ENCODE measurements around the gene IL10RA. TPM values are rescaled to one million over a fixed set of nuclear protein-coding genes. Genes with fewer than 3 reads are reported as not detected.

The IL10RA gene
- total RNA-seq, 1 donor from 2014 or later: 5.0 TPM

- no peaks in the 10 kb centered on the region for H3K4me1 ChIP-seq
- intact Hi-C loops (cut with micrococcal nuclease): no loop called here
- H3K9me3 ChIP-seq (replicated peaks): peaks cover 27% of the 10 kb centered on the region
- H3K4me3 ChIP-seq: no peak overlapping the region
- no peaks in the 10 kb centered on the region for H3K36me3 ChIP-seq
- TF ChIP-seq CTCF (IDR thresholded peaks at IDR 0.05; ENCODE audit: borderline replicate concordance): no peak
- no peak for DNase-seq
- H3K27me3 ChIP-seq (ENCODE audit: low read depth): peaks cover 24% of the 10 kb centered on the region
- no peak overlapping the region for H3K27ac ChIP-seq (replicated peaks)
Measured at GRCh38 chr11:118021146-118021545, 35.0 kb downstream of the IL10RA start.

- no peak for TF ChIP-seq CTCF (IDR thresholded peaks at IDR 0.05; ENCODE audit: borderline replicate concordance)
- no peak for DNase-seq
- H3K4me3 ChIP-seq: no peak overlapping the region
Measured at GRCh38 chr11:118027694-118028093, 41.5 kb downstream of the IL10RA start.

GRCh38 chr11:118028626-118029025 lies 42.4 kb downstream of the IL10RA start:
- Histone ChIP-seq H3K4me3 (no peak overlapping the region), H3K36me3 (no peaks in the 10 kb centered on the region), H3K27ac (replicated peaks) (no peak overlapping the region), H3K4me1 (no peaks in the 10 kb centered on the region), H3K9me3 (replicated peaks) (peaks cover 8% of the 10 kb centered on the region), H3K27me3 (ENCODE audit: low read depth) (peaks cover 24% of the 10 kb centered on the region)
- intact Hi-C loops (cut with micrococcal nuclease): no loop called here
- TF ChIP-seq CTCF (IDR thresholded peaks at IDR 0.05; ENCODE audit: borderline replicate concordance): no peak
- no peak for DNase-seq

More at GRCh38 chr11:118027694-118028093, 41.5 kb downstream of the IL10RA start:
- Histone ChIP-seq H3K4me1 (no peaks in the 10 kb centered on the region), H3K27ac (replicated peaks) (no peak overlapping the region), H3K36me3 (no peaks in the 10 kb centered on the region), H3K9me3 (replicated peaks) (peaks cover 8% of the 10 kb centered on the region), H3K27me3 (ENCODE audit: low read depth) (peaks cover 24% of the 10 kb centered on the region)
- intact Hi-C loops (cut with micrococcal nuclease): no loop called here

- TF ChIP-seq CTCF (IDR thresholded peaks at IDR 0.05; ENCODE audit: borderline replicate concordance): no peak
- Histone ChIP-seq H3K4me1 (no peaks in the 10 kb centered on the region), H3K36me3 (no peaks in the 10 kb centered on the region), H3K9me3 (replicated peaks) (no peaks in the 10 kb centered on the region), H3K27ac (replicated peaks) (no peak overlapping the region), H3K4me3 (no peak overlapping the region), H3K27me3 (ENCODE audit: low read depth) (peaks cover 15% of the 10 kb centered on the region)
- intact Hi-C loops (cut with micrococcal nuclease): no loop called here
- DNase-seq: no peak
Measured at GRCh38 chr11:118033443-118033842, 47.2 kb downstream of the IL10RA start.

GRCh38 chr11:118042141-118042540 lies 55.9 kb downstream of the IL10RA start:
- intact Hi-C loops (cut with micrococcal nuclease): no loop called here
- Histone ChIP-seq H3K27me3 (ENCODE audit: low read depth) (peaks cover 15% of the 10 kb centered on the region), H3K36me3 (no peaks in the 10 kb centered on the region), H3K4me3 (no peak overlapping the region), H3K9me3 (replicated peaks) (no peaks in the 10 kb centered on the region), H3K27ac (replicated peaks) (no peak overlapping the region), H3K4me1 (peaks cover 6% of the 10 kb centered on the region)
- DNase-seq: no peak
- TF ChIP-seq CTCF (IDR thresholded peaks at IDR 0.05; ENCODE audit: borderline replicate concordance): no peak

GRCh38 chr11:118042796-118043195 lies 56.6 kb downstream of the IL10RA start:
- no peak overlapping the region for H3K4me3 ChIP-seq
- H3K4me1 ChIP-seq: peaks cover 6% of the 10 kb centered on the region
- DNase-seq: no peak
- intact Hi-C loops (cut with micrococcal nuclease): no loop called here
- H3K27ac ChIP-seq (replicated peaks): no peak overlapping the region
- peaks cover 20% of the 10 kb centered on the region for H3K27me3 ChIP-seq (ENCODE audit: low read depth)
- H3K9me3 ChIP-seq (replicated peaks): no peaks in the 10 kb centered on the region
- H3K36me3 ChIP-seq: no peaks in the 10 kb centered on the region
- TF ChIP-seq CTCF (IDR thresholded peaks at IDR 0.05; ENCODE audit: borderline replicate concordance): no peak

All from left ventricle myocardium inferior (tissue), 1 donor.